Renal cortex interstitium (tissue), 11 donors: ENCODE results near the gene KDM2B. TPM values are rescaled to one million over a fixed set of nuclear protein-coding genes. Genes with fewer than 3 reads are reported as not detected.

Experiments used
- DNase-seq, 11 donors: peaks; one replicate each; pipeline ENCODE4 v3.0.0-alpha.2; 2013; ENCODE audit warnings: low read depth in 9 of 11, low spot score in 4 of 11; ENCODE audit errors: extremely low read depth in 1 of 11
- polyA plus RNA-seq, 3 donors: library from polyadenylated mRNA; unstranded; fragments of 120-200 nt; gene quantifications; one replicate each; pipeline ENCODE4 v1.2.1, GENCODE V29; 2013; ENCODE audit not compliant: insufficient read length in 3 of 3

KDM2B gene
- polyA plus RNA-seq, 3 donors, result 71.6 to 80.4 (median 80.0) TPM

DNA sequence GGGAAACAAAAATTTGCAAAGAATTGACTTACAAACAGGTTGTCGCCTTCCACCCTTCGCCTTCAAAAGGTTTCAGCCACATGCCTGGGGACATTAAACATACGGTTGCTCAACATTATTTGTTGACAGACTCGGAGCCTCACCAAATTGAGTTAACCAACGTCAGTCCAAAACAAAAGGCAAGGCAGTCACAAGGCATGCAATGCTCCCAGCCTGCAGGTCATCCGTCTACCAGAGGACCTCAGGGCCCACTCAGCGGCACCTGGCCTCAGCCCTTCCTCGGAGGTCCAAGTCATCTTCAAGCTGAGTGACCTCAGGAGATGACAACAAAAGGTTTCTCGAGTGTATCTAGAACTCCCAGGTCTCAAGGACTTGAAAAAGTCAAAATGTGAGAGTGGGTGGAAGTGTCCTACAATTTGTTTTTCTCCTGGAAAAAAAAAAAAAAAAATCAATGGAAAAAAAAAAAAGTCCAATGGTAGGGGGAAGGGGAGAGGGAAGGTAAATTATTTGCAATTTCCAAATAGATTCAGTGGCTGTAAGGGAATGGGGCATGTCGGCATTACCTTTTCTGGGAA is 64.3 kb downstream of the KDM2B start:
- no peak for DNase-seq

DNA sequence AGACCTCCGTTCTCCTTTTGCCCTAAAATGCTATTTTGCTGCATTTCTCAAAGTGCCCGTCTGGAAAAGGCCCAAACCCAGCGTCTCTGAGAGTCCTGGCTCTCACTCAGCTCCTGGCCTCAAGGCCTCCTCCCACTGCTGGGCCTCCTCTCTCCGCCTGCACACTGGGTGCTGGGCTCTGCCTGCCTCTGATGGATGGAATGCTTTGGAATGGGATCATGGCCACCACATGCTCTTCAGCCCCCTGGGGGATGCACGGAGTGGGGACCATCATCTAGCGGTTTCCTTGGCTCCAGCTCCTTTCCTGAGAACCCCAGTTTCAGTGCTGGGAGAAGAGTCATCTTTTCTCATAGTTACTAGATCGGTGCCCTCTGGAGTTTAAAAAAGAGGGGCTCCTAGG is 65.2 kb downstream of the KDM2B start:
- no peak for DNase-seq

DNA sequence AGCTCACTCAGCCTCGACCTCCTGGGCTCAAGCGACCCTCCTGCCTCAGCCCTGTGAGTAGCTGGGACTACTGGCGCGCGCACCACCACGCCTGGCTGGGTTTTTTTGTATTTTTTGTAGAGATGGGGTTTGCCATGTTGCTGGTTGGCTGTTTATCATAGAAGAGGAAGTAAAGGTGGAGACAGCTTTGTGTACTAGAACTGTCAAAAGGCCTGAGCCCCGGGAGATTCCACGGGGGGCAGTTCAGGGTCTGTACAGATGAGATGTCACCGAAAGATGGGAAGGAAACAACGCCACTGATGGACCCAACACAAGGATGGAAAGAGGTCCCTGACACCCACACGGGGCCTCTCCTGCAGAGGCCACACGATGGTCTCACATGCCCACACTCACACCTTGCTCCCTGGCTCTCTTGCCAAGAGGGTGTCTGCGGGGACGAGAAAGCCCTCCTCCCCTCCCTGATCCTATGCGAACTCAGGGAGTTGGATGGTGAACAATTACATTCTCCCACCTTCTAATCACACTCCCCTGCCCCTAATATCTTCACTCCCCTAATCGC is 66.6 kb downstream of the KDM2B start:
- DNase-seq, result no peak

DNA sequence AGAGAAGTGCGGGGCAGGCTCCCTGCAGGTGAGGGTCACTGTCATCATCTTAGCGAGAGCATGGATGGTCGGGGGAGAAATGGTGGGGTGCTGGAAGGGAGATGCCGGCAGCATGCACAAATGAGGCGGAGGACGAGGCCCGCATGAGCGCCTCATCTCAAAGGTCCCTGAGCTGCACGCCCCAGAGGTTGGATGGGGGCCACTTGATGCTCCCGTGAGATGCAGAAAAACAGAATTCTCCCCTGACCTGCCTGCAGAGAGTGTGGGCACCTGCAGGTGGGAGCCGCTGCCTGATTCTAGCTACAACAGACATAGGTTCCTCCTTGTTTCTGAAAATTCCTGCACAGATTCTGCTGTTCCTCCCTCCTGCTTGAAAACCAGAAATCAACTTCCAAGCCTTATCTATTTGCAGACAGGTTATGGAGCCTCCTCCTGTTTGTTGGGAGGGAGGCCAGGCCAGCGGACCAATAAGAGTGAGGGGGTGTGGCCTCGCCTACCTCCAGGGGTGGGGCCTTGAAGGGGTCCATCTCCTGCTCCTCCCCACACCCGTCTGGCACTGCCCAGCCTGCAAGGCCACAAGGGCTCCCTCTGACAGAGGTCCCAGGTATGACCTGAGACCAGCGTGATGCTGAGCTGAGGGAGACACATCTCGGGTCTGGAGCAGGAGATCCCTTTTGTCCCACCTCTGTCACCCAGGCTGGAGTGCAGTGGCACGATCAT is 67.2 kb downstream of the KDM2B start:
- DNase-seq, result no peak

DNA sequence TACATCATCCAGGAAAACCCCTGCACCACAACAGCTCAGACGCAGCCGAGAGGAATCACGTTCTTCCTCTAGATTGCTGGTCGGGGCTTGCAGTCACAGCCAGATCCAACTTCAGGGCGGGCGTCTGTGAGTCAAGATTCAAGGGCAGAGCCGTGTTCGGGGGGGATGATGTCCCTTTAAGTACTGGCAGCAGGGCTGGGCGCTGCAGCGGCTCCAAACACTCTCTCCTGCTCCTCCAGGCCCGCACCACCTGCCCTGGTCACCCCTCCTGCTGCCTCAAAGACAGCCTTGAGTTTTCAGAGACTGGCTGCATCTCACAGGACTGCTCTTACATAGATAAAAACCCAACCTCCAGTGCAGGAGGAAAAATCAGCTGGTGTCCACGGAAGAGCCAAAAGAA is 68.3 kb downstream of the KDM2B start:
- no peak for DNase-seq

DNA sequence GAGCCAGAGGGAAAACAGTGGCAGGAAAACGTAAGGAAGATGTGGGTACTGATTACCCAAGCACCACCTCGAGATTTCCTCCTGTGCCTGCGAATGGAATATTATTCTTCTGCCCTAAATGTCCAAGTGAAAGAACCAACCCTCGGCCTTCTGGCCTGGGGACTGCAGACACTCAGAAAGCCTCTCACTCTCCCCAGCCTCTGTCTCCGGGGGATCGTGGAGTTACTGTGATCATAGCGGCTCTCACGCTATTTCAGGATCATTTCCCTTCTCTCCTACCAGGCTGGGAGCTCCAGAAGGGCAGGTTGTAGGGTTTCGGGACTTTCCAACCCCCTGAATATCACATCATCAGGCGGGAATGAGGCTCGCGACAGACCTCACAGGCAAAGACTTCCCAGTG is 68.9 kb downstream of the KDM2B start:
- no peak for DNase-seq

DNA sequence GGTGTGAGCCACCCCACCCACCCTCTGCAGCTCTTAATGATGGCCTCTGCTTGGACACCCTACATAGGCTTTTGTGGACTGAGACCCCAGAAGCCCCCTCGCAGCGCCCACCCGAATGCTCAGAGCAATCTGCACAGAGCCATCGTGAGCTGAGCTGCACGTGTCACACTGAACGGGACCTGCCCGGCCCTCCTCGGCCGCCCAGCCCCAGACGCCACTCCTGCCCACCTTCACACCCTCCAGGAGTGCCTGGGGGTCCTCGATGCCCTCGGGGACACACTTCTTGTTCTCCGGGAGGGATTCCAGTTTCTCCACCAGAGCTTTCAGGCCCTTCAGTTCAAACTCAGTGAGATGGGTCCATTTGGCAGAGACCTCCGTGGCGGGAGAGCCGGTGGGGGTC is 71.5 kb downstream of the KDM2B start:
- DNase-seq, result no peak

DNA sequence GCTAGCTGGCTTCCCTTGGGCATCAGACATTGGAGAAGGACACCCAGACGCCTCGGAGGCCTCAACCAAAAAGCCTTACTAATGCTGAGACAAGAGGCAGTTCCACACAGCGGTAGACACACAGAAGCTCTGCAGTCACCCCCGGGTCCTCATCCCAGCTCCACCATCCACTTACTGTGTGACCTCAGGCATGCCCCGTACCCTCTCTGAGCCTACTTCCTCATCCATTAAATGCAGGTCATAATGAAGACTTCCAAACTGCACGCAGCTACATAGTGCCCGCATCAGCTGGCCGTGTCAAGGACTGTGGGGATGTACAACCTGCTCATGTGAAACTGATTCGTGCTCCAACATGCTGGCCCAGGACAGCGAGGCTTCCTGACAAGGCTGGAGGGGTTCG is 72.3 kb downstream of the KDM2B start:
- DNase-seq, result no peak

DNA sequence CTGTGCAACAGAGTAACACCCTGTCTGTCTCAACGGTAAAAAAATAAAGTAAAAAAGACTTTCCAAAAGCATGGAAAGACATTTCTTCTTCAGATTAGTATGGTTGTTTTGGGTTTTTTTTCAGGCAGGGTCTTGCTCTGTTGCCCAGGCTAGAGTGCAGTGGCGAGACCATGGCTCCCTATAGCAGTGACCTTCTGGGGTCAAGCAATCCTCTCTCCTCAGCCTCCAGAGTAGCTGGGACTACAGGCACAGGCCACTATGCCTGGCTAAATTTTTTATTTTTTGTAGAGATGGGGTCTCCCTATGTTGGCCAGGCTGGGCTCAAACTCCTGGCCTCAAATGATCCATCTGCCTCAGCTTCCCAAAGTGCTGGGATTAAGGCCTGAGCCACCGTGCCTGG is 72.8 kb downstream of the KDM2B start:
- DNase-seq, result no peak

DNA sequence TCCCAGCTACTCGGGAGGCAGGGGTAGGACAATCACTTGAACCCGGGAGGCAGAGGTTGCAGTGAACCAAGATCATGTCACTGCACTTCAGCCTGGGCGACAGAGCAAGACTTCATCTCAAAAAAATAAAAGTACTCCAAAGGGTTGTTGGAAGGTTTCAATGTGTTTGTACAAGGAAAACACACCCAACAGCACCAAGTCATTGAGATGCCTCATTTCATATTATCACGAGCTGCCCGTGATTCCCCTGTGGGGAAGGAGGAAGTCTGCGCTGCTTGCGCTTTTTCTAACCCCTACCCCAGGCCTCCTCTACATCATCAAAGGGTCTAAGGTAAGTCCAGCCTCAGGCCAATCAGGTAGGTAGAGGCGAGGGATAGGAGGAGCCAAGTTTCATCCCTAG is 73.6 kb downstream of the KDM2B start:
- DNase-seq, result no peak

DNA sequence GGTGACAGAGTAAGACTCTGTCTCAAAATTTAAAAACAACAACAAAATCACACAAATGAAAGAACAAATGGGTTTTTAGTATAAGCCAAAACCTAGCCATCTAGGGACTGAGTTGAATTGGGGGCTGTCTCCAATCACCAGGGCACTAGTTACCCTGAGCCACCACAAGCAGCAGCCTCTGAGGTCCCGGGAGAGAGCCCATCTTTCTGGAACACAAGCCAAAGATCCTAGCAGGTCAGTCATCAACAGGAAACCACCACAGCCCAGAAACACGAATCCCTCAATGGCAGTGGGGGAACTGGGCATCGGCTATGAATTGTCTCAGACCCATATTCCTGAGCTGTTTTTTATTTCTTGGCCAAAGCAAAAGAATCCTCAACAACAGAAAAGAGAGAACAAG is 75.3 kb downstream of the KDM2B start:
- DNase-seq, result no peak

DNA sequence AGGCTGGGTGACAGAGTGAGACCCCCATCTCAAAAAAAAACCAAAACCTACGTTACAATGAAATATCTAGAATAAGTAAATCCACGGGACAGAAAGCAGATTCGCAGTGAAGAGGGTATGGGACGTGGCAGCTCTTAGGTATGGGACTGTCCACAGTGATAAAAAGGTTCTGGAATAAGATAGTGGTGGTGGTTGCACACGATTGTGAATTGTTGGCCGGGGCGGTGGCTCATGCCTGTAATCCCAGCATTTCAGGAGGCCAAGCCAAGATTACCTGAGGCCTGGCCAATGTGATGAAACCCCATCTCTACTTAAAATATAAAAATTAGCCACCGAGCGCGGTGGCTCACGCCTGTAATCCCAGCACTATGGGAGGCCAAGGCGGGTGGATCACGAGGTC is 76.3 kb downstream of the KDM2B start:
- DNase-seq, result no peak

DNA sequence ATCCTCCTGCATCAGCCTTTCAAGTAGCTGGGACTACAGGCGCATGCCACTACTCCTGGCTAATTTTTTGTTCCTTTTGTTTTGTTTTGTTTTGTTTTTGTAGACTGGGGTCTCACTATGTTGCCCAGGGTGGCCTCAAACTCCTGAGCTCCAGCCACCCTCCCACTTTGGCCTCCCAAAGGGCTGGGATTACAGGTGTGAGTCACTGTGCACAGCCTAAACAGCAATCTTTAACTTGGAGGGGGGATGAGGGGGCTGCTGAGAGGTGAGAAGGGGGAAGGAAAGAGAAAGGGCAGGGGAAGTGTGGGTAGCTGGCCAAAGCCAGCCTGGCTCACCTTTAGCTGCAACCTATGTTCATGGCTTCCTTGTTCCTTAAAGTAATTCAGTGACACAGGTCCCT is 77.4 kb downstream of the KDM2B start:
- no peak for DNase-seq

DNA sequence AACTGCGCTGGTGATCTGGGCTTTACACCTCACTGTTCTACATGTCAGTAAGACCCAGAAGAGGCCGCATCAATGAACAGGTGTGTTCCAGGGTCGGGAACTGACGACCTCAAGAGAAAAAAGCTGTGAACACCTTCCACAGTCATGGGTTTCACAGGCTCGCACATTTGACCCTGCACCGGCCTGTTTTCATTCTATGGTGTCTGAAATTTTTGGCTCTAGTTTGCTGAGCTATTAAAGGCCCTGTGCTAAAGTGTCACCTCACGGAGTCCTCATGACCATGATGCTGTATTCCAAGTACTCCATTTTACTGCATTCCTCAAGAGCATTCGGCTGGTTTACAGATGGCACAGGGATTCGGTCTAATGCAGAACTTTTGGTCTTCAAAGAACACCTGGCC is 78.9 kb downstream of the KDM2B start:
- DNase-seq, result no peak

DNA sequence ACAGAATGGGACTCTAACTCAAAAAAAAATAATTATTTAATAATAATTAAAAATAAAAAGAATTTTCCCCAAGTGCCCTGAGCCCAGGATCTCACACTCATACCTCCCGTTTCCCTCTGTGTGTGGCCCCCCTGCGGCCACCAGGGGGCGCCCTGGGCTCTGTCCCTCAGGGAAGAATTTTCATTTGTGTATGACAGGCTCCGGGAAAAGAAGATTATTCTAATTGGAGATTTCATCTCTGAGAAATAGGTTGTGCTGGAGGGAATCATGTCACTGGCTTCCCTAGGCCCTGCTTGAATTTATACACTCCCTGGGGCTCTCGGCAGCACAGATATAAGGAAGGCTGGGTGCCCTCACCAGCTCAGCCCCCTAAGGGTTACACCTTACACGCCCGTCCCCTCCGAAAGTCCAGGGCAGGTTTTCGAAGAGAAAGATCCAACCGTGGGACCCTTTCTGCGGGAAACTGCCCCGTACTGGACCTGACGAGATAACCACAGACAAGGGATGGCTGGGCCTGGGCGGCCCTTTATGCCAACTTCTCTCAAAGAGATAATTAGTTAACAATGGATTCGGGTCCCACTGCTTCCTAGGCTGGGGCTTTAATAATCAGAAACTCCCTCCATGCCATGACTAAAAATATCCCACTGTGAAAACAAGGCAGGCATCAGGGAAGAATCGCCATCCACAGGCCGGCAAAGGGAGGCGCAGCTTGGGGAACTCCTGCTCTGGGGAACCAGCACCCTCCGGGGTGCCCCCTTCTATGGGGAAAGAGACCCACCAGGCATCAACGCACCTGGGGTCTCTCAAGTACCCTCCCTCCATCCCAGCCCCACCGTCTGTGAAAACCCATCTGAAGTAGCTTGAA is 80.7 kb downstream of the KDM2B start:
- DNase-seq, result peak in 10 of 11 donors; percentile 50 to 77 (median 68)

DNA sequence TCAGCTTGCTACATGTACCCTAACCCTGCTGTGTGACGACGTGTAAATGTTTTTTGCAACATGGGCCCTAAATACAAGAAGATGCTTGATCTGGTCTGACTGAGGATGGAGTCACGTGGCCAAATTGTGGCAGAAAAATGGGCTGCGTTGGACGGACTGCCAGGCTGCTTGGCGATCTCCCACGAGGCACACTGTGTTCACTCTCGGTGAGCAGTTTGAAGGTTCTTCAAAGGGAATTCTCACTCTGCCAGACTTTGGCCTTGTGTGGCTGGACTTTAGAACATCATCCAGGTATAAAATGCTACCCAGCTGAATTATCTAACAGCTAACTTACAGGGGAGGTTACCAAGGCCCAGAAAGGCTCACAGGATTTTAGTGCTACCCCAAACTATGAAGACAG is 85.1 kb downstream of the KDM2B start:
- DNase-seq, result no peak

DNA sequence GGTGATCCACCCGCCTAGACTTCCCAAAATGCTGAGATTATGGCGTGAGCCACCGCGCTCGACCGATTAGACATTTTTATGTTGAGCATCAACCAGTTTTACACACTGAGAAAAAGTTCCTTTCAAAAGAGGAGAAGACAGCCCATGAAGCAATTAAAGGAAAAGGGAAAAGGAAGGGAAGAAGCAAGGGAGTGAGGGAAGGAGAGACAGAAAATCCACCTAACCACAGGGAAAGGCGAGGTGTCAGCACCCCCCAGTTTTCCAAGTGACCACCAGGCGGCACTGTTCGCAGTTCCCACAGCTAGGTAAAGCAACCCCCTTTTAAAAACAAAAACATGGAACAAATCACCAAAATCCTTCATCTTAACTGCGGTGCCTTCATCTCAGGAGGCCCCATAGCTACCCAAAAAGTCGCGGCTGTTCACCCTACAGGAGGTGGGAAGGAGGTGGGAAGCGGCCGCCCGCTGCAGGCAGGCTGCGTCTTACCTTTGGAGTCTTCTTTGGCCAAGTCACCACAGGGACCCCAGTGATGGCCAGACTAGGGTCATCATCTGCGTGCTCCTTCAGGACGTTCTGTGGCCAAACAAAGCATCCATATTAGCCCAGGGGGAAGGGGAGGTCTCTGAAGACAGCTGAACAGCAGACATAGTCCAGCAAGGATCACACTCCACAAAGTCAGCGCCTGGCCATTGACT is 86.6 kb downstream of the KDM2B start:
- peak in 1 of 11 donors; percentile 26 for DNase-seq

DNA sequence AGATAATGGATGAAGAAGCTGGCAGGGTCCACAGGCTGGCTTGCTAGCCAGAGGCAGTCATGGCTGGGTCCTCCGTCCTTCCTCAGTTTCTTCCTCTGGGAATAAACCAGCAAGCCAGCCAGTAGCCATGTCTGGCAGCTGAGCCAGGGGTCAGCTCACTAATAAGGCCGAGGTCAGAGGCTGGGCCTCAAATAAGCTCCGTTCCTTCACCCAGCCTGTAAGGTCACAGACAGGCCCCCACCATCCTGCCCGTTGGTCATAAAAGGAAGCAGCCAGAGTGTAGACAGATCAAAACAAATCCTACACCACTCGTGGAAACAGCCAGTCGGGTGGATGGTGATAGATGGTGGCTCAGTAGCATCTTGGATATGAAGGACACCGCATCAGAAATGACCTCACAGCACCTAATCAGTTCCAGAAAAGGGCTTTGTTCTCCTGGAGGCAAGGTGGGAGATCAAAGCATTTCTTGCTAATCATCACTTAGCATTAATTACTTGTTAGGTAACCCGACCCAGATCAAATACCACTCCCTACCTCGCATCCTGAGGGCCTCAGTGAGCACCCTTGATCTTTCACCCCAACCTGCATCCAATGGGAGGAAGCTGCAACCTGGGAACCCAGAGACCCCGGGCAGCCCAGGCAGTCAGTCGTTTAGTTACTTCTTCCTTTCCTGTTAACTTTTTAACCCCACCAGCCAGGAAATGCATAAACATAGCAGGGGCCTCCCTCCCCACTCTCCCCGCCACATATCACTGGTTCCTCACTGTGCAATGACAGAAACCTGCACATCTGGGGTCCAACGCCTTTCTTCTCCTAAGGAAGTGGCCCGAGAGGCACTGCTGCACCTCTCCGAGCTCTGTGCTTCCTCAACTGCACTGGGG is 90.2 kb downstream of the KDM2B start:
- DNase-seq, result peak in 5 of 11 donors; percentile 43 to 71 (median 60)
